ENCODE data around the gene TNFRSF13B. TPM values are rescaled to one million over a fixed set of nuclear protein-coding genes. Genes with fewer than 3 reads are reported as not detected.

Gene TNFRSF13B
- total RNA-seq, 1 experiment from 2014 or later: not detected

- DNase-seq: no peak
- intact Hi-C loops (cut with micrococcal nuclease; ENCODE audit: unreplicated experiment): no loop called here
- Mint-ChIP-seq H3K27me3 (ENCODE audit: unreplicated experiment) (no peaks in the 10 kb centered on the region), H3K9me3 (ENCODE audit: low read depth, unreplicated experiment) (no peaks in the 10 kb centered on the region), H3K4me3 (ENCODE audit: low read depth, unreplicated experiment) (no peak overlapping the region), H3K27ac (ENCODE audit: unreplicated experiment) (no peak overlapping the region), H3K4me1 (ENCODE audit: low read depth, unreplicated experiment) (no peaks in the 10 kb centered on the region), H3K36me3 (ENCODE audit: insufficient read depth, unreplicated experiment) (no peaks in the 10 kb centered on the region)
- BruUV-seq (replicated peaks): no TSS peak
- CTCF ChIA-PET: no interaction called here
- TF ChIP-seq, protein P1, sequence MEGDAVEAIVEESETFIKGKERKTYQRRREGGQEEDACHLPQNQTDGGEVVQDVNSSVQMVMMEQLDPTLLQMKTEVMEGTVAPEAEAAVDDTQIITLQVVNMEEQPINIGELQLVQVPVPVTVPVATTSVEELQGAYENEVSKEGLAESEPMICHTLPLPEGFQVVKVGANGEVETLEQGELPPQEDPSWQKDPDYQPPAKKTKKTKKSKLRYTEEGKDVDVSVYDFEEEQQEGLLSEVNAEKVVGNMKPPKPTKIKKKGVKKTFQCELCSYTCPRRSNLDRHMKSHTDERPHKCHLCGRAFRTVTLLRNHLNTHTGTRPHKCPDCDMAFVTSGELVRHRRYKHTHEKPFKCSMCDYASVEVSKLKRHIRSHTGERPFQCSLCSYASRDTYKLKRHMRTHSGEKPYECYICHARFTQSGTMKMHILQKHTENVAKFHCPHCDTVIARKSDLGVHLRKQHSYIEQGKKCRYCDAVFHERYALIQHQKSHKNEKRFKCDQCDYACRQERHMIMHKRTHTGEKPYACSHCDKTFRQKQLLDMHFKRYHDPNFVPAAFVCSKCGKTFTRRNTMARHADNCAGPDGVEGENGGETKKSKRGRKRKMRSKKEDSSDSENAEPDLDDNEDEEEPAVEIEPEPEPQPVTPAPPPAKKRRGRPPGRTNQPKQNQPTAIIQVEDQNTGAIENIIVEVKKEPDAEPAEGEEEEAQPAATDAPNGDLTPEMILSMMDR (IDR thresholded peaks at IDR 0.05; ENCODE audit: unreplicated experiment): no peak
These were observed 58.5 kb downstream of the TNFRSF13B start for GRCh38 chr17:16913463-16913862.

GRCh38 chr17:16912021-16912962 lies 59.6 kb downstream of the TNFRSF13B start:
- Mint-ChIP-seq H3K4me3 (ENCODE audit: low read depth, unreplicated experiment) (no peak overlapping the region), H3K36me3 (ENCODE audit: insufficient read depth, unreplicated experiment) (no peaks in the 10 kb centered on the region), H3K27me3 (ENCODE audit: unreplicated experiment) (no peaks in the 10 kb centered on the region), H3K27ac (ENCODE audit: unreplicated experiment) (no peak overlapping the region), H3K4me1 (ENCODE audit: low read depth, unreplicated experiment) (no peaks in the 10 kb centered on the region), H3K9me3 (ENCODE audit: low read depth, unreplicated experiment) (no peaks in the 10 kb centered on the region)
- intact Hi-C loops (cut with micrococcal nuclease; ENCODE audit: unreplicated experiment): no loop called here
- CTCF ChIA-PET: no interaction called here
- TF ChIP-seq, protein P1 (IDR thresholded peaks at IDR 0.05; ENCODE audit: unreplicated experiment): no peak
- DNase-seq: no peak
- BruUV-seq (replicated peaks): no TSS peak

DNA sequence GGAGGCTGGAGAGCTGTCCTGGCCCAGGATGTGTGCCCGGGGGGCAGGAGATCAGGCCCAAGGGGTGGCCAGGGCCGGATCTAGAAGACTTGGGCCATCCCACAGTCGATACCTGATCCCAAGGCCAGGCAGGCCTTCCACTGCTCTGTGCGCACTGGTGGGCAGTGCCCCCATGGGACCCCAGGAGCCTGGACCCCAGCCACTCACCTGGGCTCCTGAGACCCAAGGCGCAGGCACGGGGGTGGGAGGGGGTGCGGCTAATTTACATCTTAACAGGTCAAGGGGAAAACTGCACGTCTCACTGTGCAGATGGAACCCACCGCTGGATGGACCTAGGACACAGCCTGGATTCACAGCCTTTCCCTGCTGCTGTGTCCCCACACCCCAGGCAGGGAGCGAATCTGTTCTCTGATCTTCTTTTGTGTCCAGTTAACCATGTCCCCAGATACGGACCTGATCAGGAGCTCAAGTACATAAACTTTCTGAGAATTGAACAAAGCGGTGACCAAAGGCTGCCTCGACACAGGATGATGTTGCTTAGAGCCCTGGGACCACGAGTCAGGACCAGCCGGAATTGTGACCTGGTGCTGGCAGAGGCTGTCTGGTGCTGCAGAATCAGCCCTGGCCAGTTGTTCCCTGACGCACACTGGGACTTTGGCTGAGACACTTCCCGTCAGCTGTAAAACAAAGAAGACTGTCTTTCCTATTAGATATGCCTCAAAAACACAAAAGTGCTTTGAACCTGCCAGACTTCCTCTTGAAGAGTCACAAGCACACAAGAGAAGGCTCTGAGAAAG lies 60.6 kb downstream of the TNFRSF13B start:
- Mint-ChIP-seq H3K36me3 (ENCODE audit: insufficient read depth, unreplicated experiment) (no peaks in the 10 kb centered on the region), H3K27me3 (ENCODE audit: unreplicated experiment) (no peaks in the 10 kb centered on the region), H3K4me1 (ENCODE audit: low read depth, unreplicated experiment) (no peaks in the 10 kb centered on the region), H3K4me3 (ENCODE audit: low read depth, unreplicated experiment) (no peak overlapping the region), H3K27ac (ENCODE audit: unreplicated experiment) (no peak overlapping the region), H3K9me3 (ENCODE audit: low read depth, unreplicated experiment) (no peaks in the 10 kb centered on the region)
- no TSS peak for BruUV-seq (replicated peaks)
- TF ChIP-seq, protein P1 (IDR thresholded peaks at IDR 0.05; ENCODE audit: unreplicated experiment): no peak
- CTCF ChIA-PET: no interaction called here
- intact Hi-C loops (cut with micrococcal nuclease; ENCODE audit: unreplicated experiment): no loop called here
- DNase-seq: no peak

- no TSS peak for BruUV-seq (replicated peaks)
- Mint-ChIP-seq H3K4me1 (ENCODE audit: low read depth, unreplicated experiment) (peaks cover 6% of the 10 kb centered on the region), H3K9me3 (ENCODE audit: low read depth, unreplicated experiment) (no peaks in the 10 kb centered on the region), H3K36me3 (ENCODE audit: insufficient read depth, unreplicated experiment) (no peaks in the 10 kb centered on the region), H3K27me3 (ENCODE audit: unreplicated experiment) (no peaks in the 10 kb centered on the region), H3K4me3 (ENCODE audit: low read depth, unreplicated experiment) (no peak overlapping the region), H3K27ac (ENCODE audit: unreplicated experiment) (no peak overlapping the region)
- TF ChIP-seq, protein P1 (IDR thresholded peaks at IDR 0.05; ENCODE audit: unreplicated experiment): no peak
- CTCF ChIA-PET: no interaction called here
- DNase-seq: no peak
- intact Hi-C loops (cut with micrococcal nuclease; ENCODE audit: unreplicated experiment): no loop called here
These were observed 61.6 kb downstream of the TNFRSF13B start for GRCh38 chr17:16910341-16910740.
